Stimulated activated CD4-positive, alpha-beta T cell treated with anti-CD3 and anti-CD28 coated beads, TNF-alpha, amount 100 ng/mL, for 48 hours (primary cell): ENCODE measurements around the gene GGTA1.

ENCODE experiments used
- DNase-seq, 3 donors: peaks; one replicate each; pipeline ENCODE4 v3.0.0-alpha.2; 2020; ENCODE audit warnings: low read depth in 3 of 3

GGTA1 gene

GRCh38 chr9:121499177-121499426 is 542 bp downstream of the GGTA1 start:
- DNase-seq, result no peak

- DNase-seq, result no peak
Measured at GRCh38 chr9:121498487-121499176, 1.0 kb downstream of the GGTA1 start.

GRCh38 chr9:121498150-121498486 is 1.5 kb downstream of the GGTA1 start:
- DNase-seq, result peak in 2 of 3 donors; percentile 7 to 54

- DNase-seq, result no peak
Measured at GRCh38 chr9:121495976-121496375, 3.7 kb downstream of the GGTA1 start.

- no peak for DNase-seq
Measured at GRCh38 chr9:121494192-121494591, 5.5 kb downstream of the GGTA1 start.

GRCh38 chr9:121491111-121491510 is 8.5 kb downstream of the GGTA1 start:
- DNase-seq, result no peak

- no peak for DNase-seq
Measured at GRCh38 chr9:121489344-121489743, 10.3 kb downstream of the GGTA1 start.

GRCh38 chr9:121486043-121486442 is 13.6 kb downstream of the GGTA1 start:
- no peak for DNase-seq

- no peak for DNase-seq
Measured at GRCh38 chr9:121485623-121486022, 14.0 kb downstream of the GGTA1 start.

- no peak for DNase-seq
Measured at GRCh38 chr9:121484651-121485446, 14.8 kb downstream of the GGTA1 start.

GRCh38 chr9:121483473-121484031 is 16.1 kb downstream of the GGTA1 start:
- no peak for DNase-seq

GRCh38 chr9:121483049-121483448 is 16.6 kb downstream of the GGTA1 start:
- DNase-seq, result no peak

- no peak for DNase-seq
Measured at GRCh38 chr9:121478816-121479676, 20.6 kb downstream of the GGTA1 start.

- no peak for DNase-seq
Measured at GRCh38 chr9:121476156-121476555, 23.5 kb downstream of the GGTA1 start.

GRCh38 chr9:121474231-121474947 is 25.3 kb downstream of the GGTA1 start:
- DNase-seq, result no peak

GRCh38 chr9:121473229-121473628 is 26.4 kb downstream of the GGTA1 start:
- DNase-seq, result no peak

- no peak for DNase-seq
Measured at GRCh38 chr9:121472446-121472845, 27.2 kb downstream of the GGTA1 start.

GRCh38 chr9:121466142-121466541 is 33.5 kb downstream of the GGTA1 start:
- no peak for DNase-seq

GRCh38 chr9:121464968-121465367 is 34.7 kb downstream of the GGTA1 start:
- no peak for DNase-seq

GRCh38 chr9:121463026-121463807 is 36.4 kb downstream of the GGTA1 start:
- peak in 2 of 3 donors; percentile 2 to 9 for DNase-seq

GRCh38 chr9:121459513-121459912 is 40.1 kb downstream of the GGTA1 start:
- DNase-seq, result no peak
